Psoas muscle (tissue), 8 donors: ENCODE data around the gene C12orf57. TPM values are rescaled to one million over a fixed set of nuclear protein-coding genes. Genes with fewer than 3 reads are reported as not detected.

ENCODE experiments used
- ATAC-seq, 4 donors: fragments of 200-7000 bp; cut with Tn5 transposase; one replicate each; pipeline ENCODE4 v1.9.1; 2020; ENCODE audit warnings: moderate library complexity in 3 of 4, mild to moderate bottlenecking in 2 of 4
- DNase-seq, 2 donors: peaks; one replicate each; pipeline ENCODE4 v3.0.0-alpha.2; 2020
- H3K27ac ChIP-seq: fragments of 200-600 bp; one replicate; pipeline ENCODE4 v1.8.0; 2022
- H3K27me3 ChIP-seq, 3 donors: fragments of 200-600 bp in 1 of 3; one replicate each; pipeline versions ENCODE4 v1.6.1 to v1.8.0; 2013 to 2022; ENCODE audit warnings: low read length in 2 of 3, mild to moderate bottlenecking in 2 of 3, moderate library complexity in 1 of 3; ENCODE audit not compliant: insufficient read depth in 3 of 3
- H3K36me3 ChIP-seq, 2 donors: fragments of 200-600 bp in 1 of 2; one replicate each; pipeline versions ENCODE4 v1.6.1 to v1.8.0; 2013 to 2022; ENCODE audit warnings: low read depth in 1 of 2, mild to moderate bottlenecking in 1 of 2, moderate library complexity in 1 of 2; ENCODE audit not compliant: insufficient read depth in 1 of 2
- H3K4me1 ChIP-seq: fragments of 200-600 bp; one replicate; pipeline ENCODE4 v1.8.0; 2022
- H3K4me3 ChIP-seq: fragments of 200-600 bp; one replicate; pipeline ENCODE4 v1.8.0; 2022; ENCODE audit warnings: mild to moderate bottlenecking
- H3K9me3 ChIP-seq: fragments of 200-600 bp; one replicate; pipeline ENCODE4 v1.8.0; 2022
- CTCF ChIP-seq: fragments of 200-600 bp; IDR thresholded peaks from one replicate; pipeline ENCODE4 v1.8.0; 2022; ENCODE audit warnings: antibody characterized with exemption
- WGBS, 3 donors: extraction: QIAGEN DNeasy Blood & Tissue Kit; methylation state at CpG; one replicate each; pipeline versions ENCODE4 v1.1.6 to v1.1.7; 2013; 5-methylcytosine and 5-hydroxymethylcytosine counted together
- intact Hi-C, 2 donors: fragments of 100-400 bp; cut with DNase I; formaldehyde crosslinking; loops; one replicate each; pipeline versions ENCODE4 v1.11.0 to v1.14.2; 2022
- polyA plus RNA-seq, 3 donors: library from polyadenylated mRNA; stranded (reverse); fragments of 200-250 nt; gene quantifications; one replicate each; pipeline ENCODE4 v1.2.3, GENCODE V29; 2013
- total RNA-seq, 4 donors: library from RNA; stranded (reverse); fragmentation: NEBNext Ultra II Directional in 2 of 4; extraction: Animal tissue kit (Norgen Biotek cat#: 25700) in 2 of 4; gene quantifications; one replicate each; pipeline versions ENCODE4 v1.2.1 to v1.2.4, GENCODE V29; 2021 to 2023
- donor health status: healthy with polysubstance abuse.
- donor health status: DM: no; HTN: no; CAD: no; lungs with moderate emphysema.
- donor health status: Bipolar disorder and iron deficiency.
- donor health status: healthy.
- donor health status: DM: yes; HTN: yes; CAD: no.
- donor health status: DM: no; HTN: no; CAD: no.
- donor health status: DM: no; HTN: no; CAD: no.
- donor health status: DM: yes; HTN: yes; CAD: no.

Gene C12orf57
- total and polyA plus RNA-seq, 7 donors, result 80.4 to 269 (median 110) TPM

- Histone ChIP-seq H3K4me3 (no peak overlapping the region), H3K27ac (no peak overlapping the region), H3K4me1 (no peaks in the 10 kb centered on the region), H3K36me3 (no peaks in the 10 kb centered on the region), H3K9me3 (no peaks in the 10 kb centered on the region), H3K27me3 (peaks cover 0 to 19% (median 17%) of the 10 kb centered on the region in 3 donors)
- WGBS, 3 donors, result 76 to 80% (median 79%) methylated on average over 13 to 14 of the region's 14 CpGs
- ATAC-seq (no peak), DNase-seq (no peak)
- no peak for TF ChIP-seq CTCF
- intact Hi-C loops, result no loop called here
Observed at GRCh38 chr12:6917491-6918231, 26.2 kb upstream of the C12orf57 start.

- DNase-seq, result no peak
- peaks cover 8% of the 10 kb centered on the region for H3K4me1 ChIP-seq
- intact Hi-C loops, result no loop called here
- ATAC-seq, result no peak
- H3K27ac ChIP-seq, result no peak overlapping the region
- no peak overlapping the region for H3K4me3 ChIP-seq
- H3K9me3 ChIP-seq, result no peaks in the 10 kb centered on the region
- 70 to 79% (median 78%) methylated on average over 7 of the region's 7 CpGs for WGBS, 3 donors
- H3K27me3 ChIP-seq, result peaks cover 0 to 16% (median 7%) of the 10 kb centered on the region in 3 donors
- no peak for TF ChIP-seq CTCF
- no peaks in the 10 kb centered on the region for H3K36me3 ChIP-seq
Observed at GRCh38 chr12:6919588-6919987, 24.2 kb upstream of the C12orf57 start.

GRCh38 chr12:6921539-6921938 lies 22.3 kb upstream of the C12orf57 start:
- intact Hi-C loops, result loop anchor here in 1 of 2 donors (5.0 kb wide), 1 partner anchor 41 kb away; no protein-coding TSS in a partner anchor
- no peak for ATAC-seq
- H3K4me3 ChIP-seq, result no peak overlapping the region
- WGBS, 3 donors, result 80 to 85% (median 82%) methylated on average over 7 of the region's 7 CpGs
- H3K27me3 ChIP-seq, result no peaks in the 10 kb centered on the region
- H3K4me1 ChIP-seq, result peaks cover 25% of the 10 kb centered on the region
- DNase-seq, result no peak
- no peak for TF ChIP-seq CTCF
- no peaks in the 10 kb centered on the region for H3K9me3 ChIP-seq
- no peaks in the 10 kb centered on the region for H3K36me3 ChIP-seq
- no peak overlapping the region for H3K27ac ChIP-seq

- Histone ChIP-seq H3K4me1 (peaks cover 28% of the 10 kb centered on the region), H3K9me3 (no peaks in the 10 kb centered on the region), H3K27me3 (no peaks in the 10 kb centered on the region), H3K36me3 (no peaks in the 10 kb centered on the region), H3K4me3 (no peak overlapping the region), H3K27ac (no peak overlapping the region)
- no peak for ATAC-seq
- no peak for TF ChIP-seq CTCF
- no peak for DNase-seq
- intact Hi-C loops, result loop anchor here in 1 of 2 donors (5.0 kb wide), 1 partner anchor 40 kb away; no protein-coding TSS in a partner anchor
- 72 to 81% (median 73%) methylated on average over 9 of the region's 9 CpGs for whole genome bisulfite sequencing, 3 donors
Observed at GRCh38 chr12:6921996-6922946, 21.6 kb upstream of the C12orf57 start.
